ENCODE data around the gene PMPCA. TPM values are rescaled to one million over a fixed set of nuclear protein-coding genes. Genes with fewer than 3 reads are reported as not detected.

PMPCA gene
- total RNA-seq: 100 to 1,000 TPM; 108 to 112 TPM

GRCh38 chr9:136410500-136411287, at the start of gene PMPCA, which contains the start of gene ENTR1:
PMPCA (plus strand) TSS chr9:136410658; CDS start chr9:136410669, 11 bp downstream.
ENTR1 (minus strand) TSS chr9:136410614; CDS start chr9:136410397, 217 bp downstream.
- peaks cover 55% of the 10 kb centered on the region for H3K4me1 Mint-ChIP-seq (ENCODE audit: low read depth)
- CTCF ChIA-PET: interaction anchor here (1.7 to 1.9 kb wide), 2 partner anchors 10 to 685 kb away, joined by 4 to 19 read pairs; partner anchors contain the start of gene SNAPC4
- POLR2A ChIA-PET: interaction anchor here (0.8 to 1.8 kb wide), 7 partner anchors 7 to 130 kb away, joined by 3 to 7 read pairs (median 3); partner anchors contain the start of gene DNLZ
- H3K27ac Mint-ChIP-seq: peak within 1 kb of the TSS; percentile 94
- peak; percentile 97 for DNase-seq
- H3K36me3 Mint-ChIP-seq: peaks cover 60% of the 10 kb centered on the region
- peak within 1 kb of the TSS; percentile 91 for H3K4me3 Mint-ChIP-seq
- H3K9me3 Mint-ChIP-seq: no peaks in the 10 kb centered on the region
- H3K27me3 Mint-ChIP-seq: no peaks in the 10 kb centered on the region
- intact Hi-C loops (cut with micrococcal nuclease): loop anchor here (1.0 to 2.0 kb wide), 2 partner anchors 29 to 48 kb away; partner anchors contain the start of genes DNLZ and INPP5E

GRCh38 chr9:136361047-136361753, 49.3 kb upstream of the PMPCA start:
- H3K9me3 Mint-ChIP-seq: no peaks in the 10 kb centered on the region
- H3K4me1 Mint-ChIP-seq (ENCODE audit: low read depth): peaks cover 9% of the 10 kb centered on the region
- intact Hi-C loops (cut with micrococcal nuclease): no loop called here
- H3K36me3 Mint-ChIP-seq: no peaks in the 10 kb centered on the region
- no peak overlapping the region for H3K27ac Mint-ChIP-seq
- POLR2A ChIA-PET: no interaction called here
- no peaks in the 10 kb centered on the region for H3K27me3 Mint-ChIP-seq
- H3K4me3 Mint-ChIP-seq: no peak overlapping the region
- CTCF ChIA-PET: no interaction called here
- DNase-seq: no peak

GRCh38 chr9:136361754-136362449, 48.6 kb upstream of the PMPCA start:
- no peak for DNase-seq
- CTCF ChIA-PET: interaction anchor here (0.6 to 1.0 kb wide), 2 partner anchors 32 to 33 kb away, joined by 3 read pairs; no protein-coding TSS in a partner anchor
- Mint-ChIP-seq H3K9me3 (no peaks in the 10 kb centered on the region), H3K4me1 (ENCODE audit: low read depth) (peaks cover 9% of the 10 kb centered on the region), H3K4me3 (no peak overlapping the region), H3K36me3 (no peaks in the 10 kb centered on the region), H3K27me3 (no peaks in the 10 kb centered on the region), H3K27ac (no peak overlapping the region)
- POLR2A ChIA-PET: interaction anchor here (0.9 kb wide), 1 partner anchor 7 kb away, joined by 3 read pairs; no protein-coding TSS in a partner anchor
- intact Hi-C loops (cut with micrococcal nuclease): loop anchor here (2.0 kb wide), 2 partner anchors 49 to 77 kb away; partner anchors contain the start of genes ENTR1, INPP5E and PMPCA

GRCh38 chr9:136362450-136362784, 48.0 kb upstream of the PMPCA start:
- peak overlapping the region; percentile 88 for H3K27ac Mint-ChIP-seq
- no peaks in the 10 kb centered on the region for H3K36me3 Mint-ChIP-seq
- no peak overlapping the region for H3K4me3 Mint-ChIP-seq
- intact Hi-C loops (cut with micrococcal nuclease): loop anchor here (2.0 kb wide), 2 partner anchors 48 to 76 kb away; partner anchors contain the start of genes ENTR1, INPP5E and PMPCA
- H3K27me3 Mint-ChIP-seq: no peaks in the 10 kb centered on the region
- ChIA-PET CTCF (interaction anchor here (0.6 to 2.4 kb wide), 16 partner anchors 10 to 401 kb away, joined by 3 to 13 read pairs (median 4); partner anchors contain the start of genes SNAPC4 and UBAC1), POLR2A (interaction anchor here (0.9 to 1.6 kb wide), 6 partner anchors 8 to 253 kb away, joined by 3 to 5 read pairs (median 4); partner anchors contain the start of gene GPSM1)
- H3K4me1 Mint-ChIP-seq (ENCODE audit: low read depth): peaks cover 9% of the 10 kb centered on the region
- DNase-seq: no peak
- no peaks in the 10 kb centered on the region for H3K9me3 Mint-ChIP-seq

GRCh38 chr9:136363106-136363948, 47.1 kb upstream of the PMPCA start, which contains the start of gene DNLZ:
DNLZ (minus strand) TSS chr9:136363744; CDS start chr9:136363714, 30 bp downstream.
- Mint-ChIP-seq H3K27me3 (no peaks in the 10 kb centered on the region), H3K4me1 (ENCODE audit: low read depth) (peaks cover 9% of the 10 kb centered on the region), H3K27ac (peak within 1 kb of the TSS; percentile 88), H3K36me3 (no peaks in the 10 kb centered on the region), H3K9me3 (no peaks in the 10 kb centered on the region), H3K4me3 (peak within 1 kb of the TSS; percentile 83)
- DNase-seq: peak; percentile 98
- intact Hi-C loops (cut with micrococcal nuclease): loop anchor here (1.0 to 2.0 kb wide), 4 partner anchors 40 to 120 kb away; partner anchors contain the start of genes ENTR1, INPP5E, PMPCA and SEC16A
- POLR2A ChIA-PET: interaction anchor here (0.8 to 1.6 kb wide), 12 partner anchors 9 to 254 kb away, joined by 3 to 5 read pairs (median 4); partner anchors contain the start of genes ENTR1, GPSM1 and PMPCA
- CTCF ChIA-PET: interaction anchor here (0.6 to 2.4 kb wide), 24 partner anchors 9 to 402 kb away, joined by 3 to 13 read pairs (median 3); partner anchors contain the start of genes SNAPC4 and UBAC1

GRCh38 chr9:136363949-136364748, 46.3 kb upstream of the PMPCA start:
- Mint-ChIP-seq H3K4me3 (peak overlapping the region; percentile 32), H3K27ac (no peak overlapping the region), H3K9me3 (no peaks in the 10 kb centered on the region), H3K27me3 (no peaks in the 10 kb centered on the region), H3K4me1 (ENCODE audit: low read depth) (peaks cover 9% of the 10 kb centered on the region), H3K36me3 (no peaks in the 10 kb centered on the region)
- ChIA-PET POLR2A (interaction anchor here (1.1 to 1.6 kb wide), 10 partner anchors 10 to 255 kb away, joined by 3 to 5 read pairs (median 4); partner anchors contain the start of genes ENTR1, GPSM1 and PMPCA), CTCF (interaction anchor here (0.6 to 2.4 kb wide), 19 partner anchors 10 to 403 kb away, joined by 3 to 13 read pairs (median 3); partner anchors contain the start of genes SNAPC4 and UBAC1)
- intact Hi-C loops (cut with micrococcal nuclease): loop anchor here (1.0 to 2.0 kb wide), 4 partner anchors 39 to 119 kb away; partner anchors contain the start of genes ENTR1, INPP5E, PMPCA and SEC16A
- DNase-seq: no peak

GRCh38 chr9:136364942-136365774, 45.3 kb upstream of the PMPCA start:
- Mint-ChIP-seq H3K4me1 (ENCODE audit: low read depth) (peaks cover 9% of the 10 kb centered on the region), H3K4me3 (no peak overlapping the region), H3K9me3 (no peaks in the 10 kb centered on the region), H3K36me3 (no peaks in the 10 kb centered on the region), H3K27me3 (no peaks in the 10 kb centered on the region), H3K27ac (no peak overlapping the region)
- no peak for DNase-seq
- ChIA-PET CTCF (interaction anchor here (1.3 to 2.4 kb wide), 2 partner anchors 35 to 74 kb away, joined by 3 to 12 read pairs; no protein-coding TSS in a partner anchor), POLR2A (no interaction called here)
- intact Hi-C loops (cut with micrococcal nuclease): no loop called here

- H3K9me3 Mint-ChIP-seq: no peaks in the 10 kb centered on the region
- H3K4me1 Mint-ChIP-seq (ENCODE audit: low read depth): peaks cover 9% of the 10 kb centered on the region
- ChIA-PET POLR2A (no interaction called here), CTCF (interaction anchor here (1.5 kb wide), 1 partner anchor 9 kb away, joined by 3 read pairs; no protein-coding TSS in a partner anchor)
- intact Hi-C loops (cut with micrococcal nuclease): no loop called here
- DNase-seq: no peak
- no peak overlapping the region for H3K4me3 Mint-ChIP-seq
- no peak overlapping the region for H3K27ac Mint-ChIP-seq
- no peaks in the 10 kb centered on the region for H3K36me3 Mint-ChIP-seq
- no peaks in the 10 kb centered on the region for H3K27me3 Mint-ChIP-seq
Observed at GRCh38 chr9:136365775-136366222, 44.7 kb upstream of the PMPCA start.

- Mint-ChIP-seq H3K9me3 (no peaks in the 10 kb centered on the region), H3K27ac (no peak overlapping the region), H3K4me1 (ENCODE audit: low read depth) (peaks cover 9% of the 10 kb centered on the region), H3K27me3 (no peaks in the 10 kb centered on the region), H3K36me3 (no peaks in the 10 kb centered on the region), H3K4me3 (no peak overlapping the region)
- ChIA-PET POLR2A (interaction anchor here (1.1 kb wide), 1 partner anchor 18 kb away, joined by 4 read pairs; no protein-coding TSS in a partner anchor), CTCF (interaction anchor here (0.8 to 1.5 kb wide), 2 partner anchors 8 to 34 kb away, joined by 3 read pairs; no protein-coding TSS in a partner anchor)
- intact Hi-C loops (cut with micrococcal nuclease): no loop called here
- no peak for DNase-seq
Observed at GRCh38 chr9:136366826-136367225, 43.6 kb upstream of the PMPCA start.

Data from activated CD4-positive, alpha-beta memory T cell treated with anti-CD3 and anti-CD28 coated beads for 36 hours (primary cell).